Esophagus squamous epithelium (tissue), 5 donors: ENCODE results near the gene FEZF2. TPM values are rescaled to one million over a fixed set of nuclear protein-coding genes. Genes with fewer than 3 reads are reported as not detected.

Experiments
- DNase-seq: peaks from one replicate; lab custom pipeline; 2025; lab: John Stamatoyannopoulos, UW
- H3K27ac ChIP-seq, 4 donors: fragments of 200-600 bp; sonication (generic); one replicate each; pipeline ENCODE4 v1.5.1; 2016 to 2019; ENCODE audit warnings: mild to moderate bottlenecking in 1 of 4
- H3K27me3 ChIP-seq, 4 donors: fragments of 200-600 bp; sonication (generic); 1 replicate in 3 of 4; 2 replicates in 1 of 4; pipeline versions ENCODE4 v1.5.1 to v1.6.0; 2017 to 2021; ENCODE audit warnings: antibody characterized with exemption in 1 of 4
- H3K36me3 ChIP-seq, 3 donors: fragments of 200-600 bp; sonication (generic); one replicate each; pipeline ENCODE4 v1.5.1; 2016 to 2019
- H3K4me1 ChIP-seq, 3 donors: fragments of 200-600 bp; sonication (generic); one replicate each; pipeline ENCODE4 v1.5.1; 2017 to 2019
- H3K4me3 ChIP-seq, 4 donors: fragments of 200-600 bp; sonication (generic); 1 replicate in 3 of 4; 2 replicates in 1 of 4; pipeline ENCODE4 v1.5.1; 2016 to 2019; ENCODE audit warnings: mild to moderate bottlenecking in 2 of 4, moderate library complexity in 1 of 4
- H3K9me3 ChIP-seq, 3 donors: fragments of 200-600 bp; sonication (generic); one replicate each; pipeline ENCODE4 v1.5.1; 2016 to 2019
- POLR2A ChIP-seq, 4 donors: fragments of 450-650 bp; IDR thresholded peaks; one replicate each; pipeline ENCODE4 v1.6.1; 2017; ENCODE audit warnings: antibody characterized with exemption in 4 of 4, mild to moderate bottlenecking in 4 of 4, moderate library complexity in 3 of 4
- WGBS, 2 donors: methylation state at CpG; one replicate each; pipeline ENCODE4 v1.1.5; 2018; 5-methylcytosine and 5-hydroxymethylcytosine counted together
- intact Hi-C: fragments of 100-400 bp; cut with DNase I; formaldehyde crosslinking; loops from one replicate; pipeline ENCODE4 v1.15.0; 2022
- total RNA-seq, 4 donors: library from RNA; depleted of rRNA; stranded (reverse); fragments of >200 nt; gene quantifications; one replicate each; pipeline ENCODE4 v1.1.0, GENCODE V29; 2016
- TF ChIP-seq, protein P1 (sequence below), 6 experiments: fragments of 450-650 bp in 4 of 6; fragments of 200-600 bp in 2 of 6; sonication (generic) in 2 of 6; IDR thresholded peaks; one replicate each; pipeline ENCODE4 v1.5.1; 2016 to 2019; ENCODE audit warnings: antibody characterized with exemption in 6 of 6, mild to moderate bottlenecking in 4 of 6, moderate library complexity in 4 of 6
- donor health status: DM: yes; HTN: yes; CAD: no.

FEZF2 gene
- total RNA-seq, 4 donors from 2014 or later = not detected

DNA sequence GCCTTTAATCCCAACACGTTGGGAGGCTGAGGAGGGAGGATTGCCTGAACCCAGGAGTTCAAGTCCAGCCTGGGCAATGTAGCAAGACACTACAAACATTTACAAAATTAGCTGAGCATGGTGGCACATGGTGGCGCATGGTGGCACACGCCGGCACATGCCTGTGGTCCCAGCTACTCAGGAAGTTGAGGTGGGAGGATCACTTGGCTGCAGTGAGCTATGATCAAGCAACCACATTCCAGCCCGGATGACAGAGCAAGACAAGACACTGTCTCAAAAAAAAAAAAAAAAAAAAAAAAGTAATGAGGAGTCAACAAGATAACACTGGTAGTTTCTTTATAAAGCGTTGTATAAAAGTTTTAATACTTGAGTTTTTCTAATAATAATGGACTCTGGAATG lies 10.1 kb downstream of the FEZF2 start:
- no peaks in the 10 kb centered on the region for H3K36me3 ChIP-seq

DNA sequence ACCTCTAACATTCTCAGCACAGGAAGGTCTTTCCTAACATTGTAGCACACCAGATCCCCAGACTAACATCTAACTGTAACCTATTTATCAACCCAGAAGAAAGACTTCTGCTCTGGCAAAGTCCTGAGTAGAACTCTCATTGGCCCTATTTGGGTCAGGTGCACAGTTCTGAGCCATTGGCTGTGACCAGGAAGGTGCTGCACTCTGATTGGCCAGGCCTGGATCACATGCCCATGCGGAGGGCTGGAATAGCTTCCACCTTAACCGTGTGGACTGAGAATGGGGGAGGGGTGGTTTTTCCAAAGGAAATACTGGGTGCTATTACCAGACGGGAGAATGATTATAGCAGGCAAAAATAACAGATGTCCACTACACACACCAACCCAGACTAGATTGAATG lies 11.5 kb downstream of the FEZF2 start:
- intact Hi-C loops = no loop called here
- no peak overlapping the region for H3K27ac ChIP-seq
- H3K4me3 ChIP-seq = no peak overlapping the region
- H3K9me3 ChIP-seq = no peaks in the 10 kb centered on the region
- peaks cover 0 to 87% (median 0%) of the 10 kb centered on the region in 4 donors for H3K27me3 ChIP-seq
- H3K4me1 ChIP-seq = no peaks in the 10 kb centered on the region
- 62 to 64% methylated on average over 2 to 3 of the region's 3 CpGs for WGBS, 2 donors
- no peak for DNase-seq
- TF ChIP-seq POLR2A (IDR thresholded peaks at IDR 0.05) = no peak
- TF ChIP-seq, protein P1, sequence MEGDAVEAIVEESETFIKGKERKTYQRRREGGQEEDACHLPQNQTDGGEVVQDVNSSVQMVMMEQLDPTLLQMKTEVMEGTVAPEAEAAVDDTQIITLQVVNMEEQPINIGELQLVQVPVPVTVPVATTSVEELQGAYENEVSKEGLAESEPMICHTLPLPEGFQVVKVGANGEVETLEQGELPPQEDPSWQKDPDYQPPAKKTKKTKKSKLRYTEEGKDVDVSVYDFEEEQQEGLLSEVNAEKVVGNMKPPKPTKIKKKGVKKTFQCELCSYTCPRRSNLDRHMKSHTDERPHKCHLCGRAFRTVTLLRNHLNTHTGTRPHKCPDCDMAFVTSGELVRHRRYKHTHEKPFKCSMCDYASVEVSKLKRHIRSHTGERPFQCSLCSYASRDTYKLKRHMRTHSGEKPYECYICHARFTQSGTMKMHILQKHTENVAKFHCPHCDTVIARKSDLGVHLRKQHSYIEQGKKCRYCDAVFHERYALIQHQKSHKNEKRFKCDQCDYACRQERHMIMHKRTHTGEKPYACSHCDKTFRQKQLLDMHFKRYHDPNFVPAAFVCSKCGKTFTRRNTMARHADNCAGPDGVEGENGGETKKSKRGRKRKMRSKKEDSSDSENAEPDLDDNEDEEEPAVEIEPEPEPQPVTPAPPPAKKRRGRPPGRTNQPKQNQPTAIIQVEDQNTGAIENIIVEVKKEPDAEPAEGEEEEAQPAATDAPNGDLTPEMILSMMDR (IDR thresholded peaks at IDR 0.05) = no peak
- H3K36me3 ChIP-seq = no peaks in the 10 kb centered on the region

More for the DNA sequence above, 10.1 kb downstream of the FEZF2 start:
- intact Hi-C loops = no loop called here
- 55 to 57% methylated on average over 3 of the region's 6 CpGs for WGBS, 2 donors
- peaks cover 0 to 6% (median 0%) of the 10 kb centered on the region in 3 donors for H3K4me1 ChIP-seq
- peaks cover 5 to 93% (median 11%) of the 10 kb centered on the region in 4 donors for H3K27me3 ChIP-seq
- TF ChIP-seq POLR2A (IDR thresholded peaks at IDR 0.05) = no peak
- TF ChIP-seq, protein P1 (IDR thresholded peaks at IDR 0.05) = no peak
- H3K9me3 ChIP-seq = no peaks in the 10 kb centered on the region
- no peak overlapping the region for H3K27ac ChIP-seq
- H3K4me3 ChIP-seq = no peak overlapping the region
- no peak for DNase-seq

DNA sequence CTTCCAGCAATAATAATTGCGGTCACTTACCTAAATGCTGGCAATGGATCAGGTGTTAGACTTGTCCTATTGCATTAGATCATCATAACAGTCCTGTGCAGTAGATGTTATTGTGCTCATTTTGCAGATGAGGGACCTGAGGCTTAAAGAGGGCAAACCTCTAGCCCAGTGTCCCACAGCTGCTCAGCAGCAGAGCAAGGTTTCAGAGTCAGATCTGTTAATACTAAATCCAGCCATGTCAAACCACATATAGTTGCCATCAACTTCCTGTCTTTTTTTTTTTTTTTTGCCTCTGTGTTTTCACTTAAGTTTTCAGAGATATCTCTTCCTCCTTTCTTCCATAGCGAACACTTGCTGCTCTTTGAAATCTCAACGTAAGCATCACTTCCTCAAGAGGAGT lies 12.1 kb downstream of the FEZF2 start:
- H3K4me3 ChIP-seq = no peak overlapping the region
- H3K4me1 ChIP-seq = no peaks in the 10 kb centered on the region
- H3K36me3 ChIP-seq = no peaks in the 10 kb centered on the region
- no peak for TF ChIP-seq POLR2A (IDR thresholded peaks at IDR 0.05)
- TF ChIP-seq, protein P1 (IDR thresholded peaks at IDR 0.05) = no peak
- WGBS, 2 donors = 72 to 73% methylated on average over 3 of the region's 3 CpGs
- no peak for DNase-seq
- peaks cover 0 to 87% (median 0%) of the 10 kb centered on the region in 4 donors for H3K27me3 ChIP-seq
- intact Hi-C loops = no loop called here
- no peak overlapping the region for H3K27ac ChIP-seq
- no peaks in the 10 kb centered on the region for H3K9me3 ChIP-seq

DNA sequence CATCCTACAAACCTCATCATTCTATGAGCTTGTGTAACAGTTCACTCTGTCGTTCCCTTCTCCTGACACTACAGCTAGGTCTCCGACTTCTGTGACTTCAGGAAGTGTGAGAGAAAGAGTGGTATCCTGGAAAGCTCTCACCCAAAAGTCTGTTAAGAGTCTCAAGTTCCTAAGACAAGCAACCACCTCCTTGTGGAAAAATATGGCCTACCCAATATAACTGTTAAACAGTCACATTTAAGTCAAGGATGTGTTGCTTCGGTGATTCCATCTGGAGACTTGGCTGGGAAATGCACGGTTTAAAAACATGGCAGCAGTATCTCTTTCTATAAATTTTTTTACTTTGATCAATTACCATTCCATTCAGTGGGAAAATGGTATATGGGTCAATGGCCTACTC lies 13.8 kb downstream of the FEZF2 start:
- H3K9me3 ChIP-seq = no peaks in the 10 kb centered on the region
- 82 to 83% methylated on average over 4 of the region's 4 CpGs for WGBS, 2 donors
- TF ChIP-seq, protein P1 (IDR thresholded peaks at IDR 0.05) = no peak
- no peak for TF ChIP-seq POLR2A (IDR thresholded peaks at IDR 0.05)
- H3K4me1 ChIP-seq = no peaks in the 10 kb centered on the region
- no peaks in the 10 kb centered on the region for H3K36me3 ChIP-seq
- no peak for DNase-seq
- intact Hi-C loops = no loop called here
- no peak overlapping the region for H3K4me3 ChIP-seq
- H3K27me3 ChIP-seq = peaks cover 0 to 83% (median 0%) of the 10 kb centered on the region in 4 donors
- H3K27ac ChIP-seq = no peak overlapping the region

DNA sequence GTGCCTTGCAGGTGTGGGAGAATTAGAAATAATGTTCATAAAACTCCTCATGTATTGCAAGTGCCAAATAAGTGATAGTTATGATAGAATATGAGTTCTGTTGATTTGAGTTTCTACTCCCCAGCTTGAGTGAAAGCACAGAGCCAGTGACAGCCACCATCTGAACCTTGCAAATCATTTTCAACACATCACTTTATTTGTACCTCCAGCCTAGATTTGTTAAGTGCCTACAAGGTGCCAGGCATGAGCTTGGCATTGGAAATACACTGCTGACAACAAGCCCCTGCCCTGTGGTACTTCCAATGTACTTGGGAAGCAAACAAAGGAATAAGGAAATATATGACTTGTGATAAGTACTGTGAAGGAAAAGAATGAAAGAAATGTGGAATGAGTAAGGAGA lies 17.0 kb downstream of the FEZF2 start:
- no peaks in the 10 kb centered on the region for H3K4me1 ChIP-seq
- H3K4me3 ChIP-seq = no peak overlapping the region
- no peaks in the 10 kb centered on the region for H3K36me3 ChIP-seq
- intact Hi-C loops = no loop called here
- no peaks in the 10 kb centered on the region for H3K9me3 ChIP-seq
- H3K27me3 ChIP-seq = peaks cover 0 to 65% (median 0%) of the 10 kb centered on the region in 4 donors
- no peak for DNase-seq
- TF ChIP-seq POLR2A (IDR thresholded peaks at IDR 0.05) = no peak
- TF ChIP-seq, protein P1 (IDR thresholded peaks at IDR 0.05) = no peak
- no peak overlapping the region for H3K27ac ChIP-seq
